ENCODE measurements around the gene OPN5.

Gene OPN5

GRCh38 chr6:47839645-47840044 is 57.8 kb downstream of the OPN5 start:
- no peaks in the 10 kb centered on the region for H4K20me1 ChIP-seq (ENCODE audit: low read depth, low read length)
- H3K27ac ChIP-seq (ENCODE audit: low read depth, low read length), result no peak overlapping the region
- H3K9me3 ChIP-seq (ENCODE audit: insufficient read depth, low read length), result no peaks in the 10 kb centered on the region
- H3K9ac ChIP-seq (ENCODE audit: low read length), result no peak overlapping the region
- H3K36me3 ChIP-seq (ENCODE audit: low read length), result no peaks in the 10 kb centered on the region
- TF ChIP-seq EZH2phosphoT487 (conservative IDR thresholded peaks at IDR 0.05; ENCODE audit: low read length), result no peak
- no peak for TF ChIP-seq CTCF (IDR thresholded peaks at IDR 0.05; ENCODE audit: insufficient read depth, low read length, poor library complexity, severe bottlenecking)
- no peaks in the 10 kb centered on the region for H3K79me2 ChIP-seq (ENCODE audit: insufficient read depth, low read length)
- H3F3A ChIP-seq (ENCODE audit: insufficient read depth), result no peaks in the 10 kb centered on the region
- H3K4me3 ChIP-seq (ENCODE audit: insufficient read depth, low read length, poor library complexity, severe bottlenecking), result no peak overlapping the region
- no peak overlapping the region for H2AFZ ChIP-seq (ENCODE audit: low read depth, low read length, severe bottlenecking)
- H3K9me2 ChIP-seq (replicated peaks; ENCODE audit: insufficient read depth, low read length), result no peaks in the 10 kb centered on the region
- H3K27me3 ChIP-seq (ENCODE audit: low read length), result no peaks in the 10 kb centered on the region
- no peak overlapping the region for H3K4me2 ChIP-seq (ENCODE audit: low read depth, low read length, poor library complexity, severe bottlenecking)

GRCh38 chr6:47844881-47845280 is 63.0 kb downstream of the OPN5 start:
- Histone ChIP-seq H3K4me3 (ENCODE audit: insufficient read depth, low read length, poor library complexity, severe bottlenecking) (no peak overlapping the region), H4K20me1 (ENCODE audit: low read depth, low read length) (no peaks in the 10 kb centered on the region), H3K4me2 (ENCODE audit: low read depth, low read length, poor library complexity, severe bottlenecking) (no peak overlapping the region), H3K27me3 (ENCODE audit: low read length) (no peaks in the 10 kb centered on the region; the same call in 1 of the 2 replicates), H3K9ac (ENCODE audit: low read length) (no peak overlapping the region), H3K36me3 (ENCODE audit: low read length) (no peaks in the 10 kb centered on the region), H3K9me2 (replicated peaks; ENCODE audit: insufficient read depth, low read length) (no peaks in the 10 kb centered on the region), H3K79me2 (ENCODE audit: insufficient read depth, low read length) (no peaks in the 10 kb centered on the region), H3K9me3 (ENCODE audit: insufficient read depth, low read length) (no peaks in the 10 kb centered on the region), H2AFZ (ENCODE audit: low read depth, low read length, severe bottlenecking) (no peak overlapping the region), H3K27ac (ENCODE audit: low read depth, low read length) (no peak overlapping the region), H3F3A (ENCODE audit: insufficient read depth) (no peaks in the 10 kb centered on the region)
- no peak for TF ChIP-seq CTCF (IDR thresholded peaks at IDR 0.05; ENCODE audit: insufficient read depth, low read length, poor library complexity, severe bottlenecking)

- Histone ChIP-seq H3K79me2 (ENCODE audit: insufficient read depth, low read length) (no peaks in the 10 kb centered on the region), H2AFZ (ENCODE audit: low read depth, low read length, severe bottlenecking) (no peak overlapping the region), H3F3A (ENCODE audit: insufficient read depth) (no peaks in the 10 kb centered on the region), H3K9me3 (ENCODE audit: insufficient read depth, low read length) (no peaks in the 10 kb centered on the region), H3K4me3 (ENCODE audit: insufficient read depth, low read length, poor library complexity, severe bottlenecking) (no peak overlapping the region), H3K27me3 (ENCODE audit: low read length) (no peaks in the 10 kb centered on the region; the same call in 1 of the 2 replicates), H4K20me1 (ENCODE audit: low read depth, low read length) (no peaks in the 10 kb centered on the region), H3K9ac (ENCODE audit: low read length) (no peak overlapping the region), H3K9me2 (replicated peaks; ENCODE audit: insufficient read depth, low read length) (no peaks in the 10 kb centered on the region), H3K27ac (ENCODE audit: low read depth, low read length) (no peak overlapping the region), H3K36me3 (ENCODE audit: low read length) (no peaks in the 10 kb centered on the region), H3K4me2 (ENCODE audit: low read depth, low read length, poor library complexity, severe bottlenecking) (no peak overlapping the region)
- TF ChIP-seq CTCF (IDR thresholded peaks at IDR 0.05; ENCODE audit: insufficient read depth, low read length, poor library complexity, severe bottlenecking), result no peak
- TF ChIP-seq EZH2phosphoT487 (conservative IDR thresholded peaks at IDR 0.05; ENCODE audit: low read length), result no peak
These were observed 64.9 kb downstream of the OPN5 start for GRCh38 chr6:47846752-47847151.
